ENCODE results near the gene F10. TPM values are rescaled to one million over a fixed set of nuclear protein-coding genes. Genes with fewer than 3 reads are reported as not detected.
A peak's percentile ranks its signal among the peaks of the same experiment; 100 is the strongest.
"Not testable (repeated sequence)": the region's sequence is repeated elsewhere in the genome, so short reads cannot be mapped to it uniquely, and the experiment has no call there.

The F10 gene
- polyA plus RNA-seq, 4 donors: 17.5 to 33.4 (median 20.6) TPM

GRCh38 chr13:113150550-113151365 is 28.2 kb downstream of the F10 start:
- no peak for DNase-seq (ENCODE audit: low read depth in 4 of 4, low spot score in 3 of 4)

DNA sequence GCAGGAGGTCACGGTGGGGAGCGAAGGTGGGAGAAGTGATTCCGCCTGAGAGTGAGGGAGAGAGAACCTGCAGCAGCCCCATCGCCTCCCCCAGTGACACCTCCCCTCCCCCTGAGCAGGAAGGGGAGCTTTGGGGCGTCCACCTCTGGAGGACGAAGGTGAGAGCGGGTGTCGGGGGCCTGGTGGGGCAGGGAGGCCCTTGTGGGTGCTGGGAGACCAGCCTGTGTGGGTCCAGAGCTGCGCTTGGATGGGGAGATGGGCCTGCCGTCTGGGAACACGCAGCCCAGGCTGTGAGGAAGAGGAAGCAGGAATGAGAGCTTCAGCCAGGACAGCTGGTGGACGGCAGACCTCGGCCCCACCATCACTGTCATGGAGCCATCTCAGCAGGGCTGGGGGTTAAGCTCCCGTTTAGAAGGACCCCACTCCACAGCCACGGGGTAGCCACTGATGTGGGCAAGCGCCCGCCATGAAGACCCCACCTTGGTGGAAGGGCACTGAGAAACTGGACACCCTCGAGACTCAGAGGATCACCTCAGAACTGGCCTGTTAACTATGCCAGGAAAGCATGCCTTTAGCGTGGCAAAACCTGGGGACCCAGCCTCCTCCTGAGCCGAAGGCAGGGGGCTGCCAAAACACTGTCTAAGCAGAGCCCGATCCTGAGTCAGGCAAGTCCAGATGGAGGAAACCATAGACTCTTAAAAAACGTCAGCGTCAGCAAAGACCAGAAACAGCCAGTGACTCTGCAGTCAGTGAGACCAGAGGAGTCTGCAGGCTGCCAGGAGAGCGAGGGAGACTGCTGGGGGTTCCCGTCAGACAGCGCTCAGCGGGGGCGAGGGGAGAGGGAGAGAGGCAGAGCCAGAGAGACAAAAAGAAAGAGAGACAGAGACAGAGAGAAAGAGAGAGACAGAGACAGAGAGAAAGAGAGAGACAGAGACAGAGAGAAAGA is 29.4 kb downstream of the F10 start:
- DNase-seq (ENCODE audit: low read depth in 4 of 4, low spot score in 3 of 4): no peak

DNA sequence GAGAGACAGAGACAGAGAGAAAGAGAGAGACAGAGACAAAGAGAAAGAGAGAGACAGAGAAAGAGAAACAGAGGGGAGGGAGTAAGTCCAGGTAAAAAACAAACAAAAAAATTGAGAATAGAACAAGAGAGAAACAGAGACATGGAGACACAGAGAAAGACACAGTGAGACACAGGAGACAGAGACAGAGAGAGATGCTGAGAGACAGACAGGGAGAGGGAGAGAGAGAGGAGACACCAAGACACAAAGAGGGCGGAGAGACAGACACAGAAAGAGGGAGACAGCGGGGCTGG is 30.0 kb downstream of the F10 start:
- no peak for DNase-seq (ENCODE audit: low read depth in 4 of 4, low spot score in 3 of 4)

GRCh38 chr13:113152984-113153809 is 30.6 kb downstream of the F10 start:
- DNase-seq (ENCODE audit: low read depth in 4 of 4, low spot score in 3 of 4): no peak

DNA sequence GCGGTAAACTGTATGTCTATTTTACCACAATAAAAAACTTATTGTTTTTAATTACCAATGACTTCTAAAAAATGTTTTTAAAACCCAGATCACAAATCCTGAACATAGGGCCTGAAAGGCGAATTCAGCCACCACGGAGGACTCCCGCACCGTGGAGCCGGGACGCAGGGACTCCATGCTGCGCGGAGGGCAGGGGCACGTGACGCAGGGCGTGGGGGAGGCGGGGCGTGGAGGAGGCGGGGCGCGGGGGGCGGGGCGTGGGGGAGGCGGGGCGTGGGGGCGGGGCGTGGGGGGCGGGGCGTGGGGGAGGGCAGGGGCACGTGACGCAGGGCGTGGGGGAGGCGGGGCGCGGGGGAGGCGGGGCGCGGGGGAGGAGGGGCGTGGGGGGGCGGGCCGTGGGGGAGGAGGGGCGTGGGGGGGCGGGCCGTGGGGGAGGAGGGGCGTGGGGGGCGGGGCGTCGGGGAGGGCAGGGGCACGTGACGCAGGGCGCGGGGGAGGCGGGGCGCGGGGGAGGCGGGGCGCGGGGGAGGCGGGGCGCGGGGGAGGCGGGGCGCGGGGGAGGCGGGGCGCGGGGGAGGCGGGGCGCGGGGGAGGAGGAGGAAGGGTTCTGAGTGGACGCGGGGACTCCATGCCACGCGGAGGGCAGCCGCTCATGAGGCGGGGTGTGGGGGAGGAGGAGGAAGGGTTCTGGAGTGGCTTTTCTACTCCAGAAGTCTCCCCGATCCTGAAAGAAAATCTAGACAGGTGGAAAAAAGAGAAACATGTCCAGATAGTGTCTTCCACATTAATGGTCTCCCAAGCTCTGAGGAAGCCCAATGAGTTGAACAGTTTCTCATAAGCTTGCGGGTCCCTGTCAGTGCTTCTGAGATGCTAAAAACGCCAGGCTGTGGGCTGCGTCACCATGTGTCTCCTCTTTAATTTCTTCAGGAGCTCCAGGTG is 31.5 kb downstream of the F10 start:
- peak in 1 of 4 donors; percentile 29 for DNase-seq (ENCODE audit: low read depth in 4 of 4, low spot score in 3 of 4)

DNA sequence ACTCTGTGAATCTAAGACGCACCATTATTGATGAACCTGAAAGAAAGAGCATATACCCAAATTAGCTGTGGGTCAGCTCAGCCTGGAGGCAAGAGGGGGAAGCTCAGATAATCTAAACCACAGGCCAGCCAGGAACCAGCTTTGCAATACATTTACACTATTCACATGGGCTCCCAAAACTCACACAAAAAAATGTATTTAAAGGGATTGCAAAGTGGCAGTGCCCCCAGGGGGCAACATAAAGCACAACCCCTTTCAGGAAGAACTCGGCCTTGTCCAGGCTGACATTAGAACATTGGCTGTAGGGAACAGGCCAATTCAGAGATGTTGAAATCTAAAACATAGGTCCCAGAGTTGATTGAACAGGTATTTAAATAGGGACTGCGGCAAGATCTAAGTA is 32.6 kb downstream of the F10 start:
- DNase-seq (ENCODE audit: low read depth in 4 of 4, low spot score in 3 of 4): no peak

- no peak for DNase-seq (ENCODE audit: low read depth in 4 of 4, low spot score in 3 of 4)
Measured at GRCh38 chr13:113155982-113156655, 33.5 kb downstream of the F10 start.

- no peak for DNase-seq (ENCODE audit: low read depth in 4 of 4, low spot score in 3 of 4)
Measured at GRCh38 chr13:113157206-113157928, 34.8 kb downstream of the F10 start.

- no peak for DNase-seq (ENCODE audit: low read depth in 4 of 4, low spot score in 3 of 4)
Measured at GRCh38 chr13:113157929-113158747, 35.5 kb downstream of the F10 start, which contains the start of gene PROZ. TSS of gene PROZ (plus strand) at chr13:113158648. CDS start at chr13:113158661, 13 bp downstream.

DNA sequence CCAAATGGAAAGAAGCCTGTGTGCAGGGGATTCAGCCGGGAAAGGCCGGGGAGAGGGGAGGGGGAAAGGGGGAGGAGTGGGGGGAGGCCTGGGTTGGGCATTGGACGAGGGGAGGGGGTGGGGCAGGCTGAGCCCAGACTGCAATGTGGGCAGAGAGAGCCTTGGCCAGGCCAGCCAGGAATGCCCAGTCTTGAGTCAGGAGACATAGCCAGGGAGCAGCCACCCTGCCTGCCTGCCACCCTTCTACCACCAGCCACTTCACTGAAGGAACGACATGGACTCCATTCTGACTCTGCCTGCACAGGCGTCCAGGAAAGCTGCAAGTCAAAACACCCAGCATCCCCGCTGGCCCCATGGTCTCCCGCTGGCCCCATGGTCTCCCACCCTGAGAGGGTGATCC is 36.3 kb downstream of the F10 start:
- DNase-seq (ENCODE audit: low read depth in 4 of 4, low spot score in 3 of 4): no peak

GRCh38 chr13:113159701-113160100 is 37.1 kb downstream of the F10 start:
- DNase-seq (ENCODE audit: low read depth in 4 of 4, low spot score in 3 of 4): no peak

DNA sequence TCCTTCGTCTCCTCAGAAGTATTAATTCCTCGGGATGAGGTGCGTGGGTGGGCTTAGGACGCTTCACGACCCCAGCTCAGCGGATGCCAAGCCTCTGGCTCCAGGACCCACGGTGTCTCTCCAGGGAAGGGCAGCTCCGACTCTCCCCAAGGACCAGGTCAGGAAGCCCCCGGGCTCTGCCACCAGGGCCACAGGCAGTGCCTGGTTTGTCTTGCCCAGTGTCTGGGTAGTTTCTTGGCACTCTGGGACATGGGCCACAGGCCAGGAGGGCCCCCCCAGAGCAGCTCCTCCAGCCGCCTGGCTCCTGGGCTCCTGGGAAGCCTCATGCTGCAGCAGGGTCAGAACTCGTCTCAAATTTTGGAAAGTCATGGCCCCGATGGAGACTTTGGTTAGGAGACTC is 38.4 kb downstream of the F10 start:
- DNase-seq (ENCODE audit: low read depth in 4 of 4, low spot score in 3 of 4): no peak

DNA sequence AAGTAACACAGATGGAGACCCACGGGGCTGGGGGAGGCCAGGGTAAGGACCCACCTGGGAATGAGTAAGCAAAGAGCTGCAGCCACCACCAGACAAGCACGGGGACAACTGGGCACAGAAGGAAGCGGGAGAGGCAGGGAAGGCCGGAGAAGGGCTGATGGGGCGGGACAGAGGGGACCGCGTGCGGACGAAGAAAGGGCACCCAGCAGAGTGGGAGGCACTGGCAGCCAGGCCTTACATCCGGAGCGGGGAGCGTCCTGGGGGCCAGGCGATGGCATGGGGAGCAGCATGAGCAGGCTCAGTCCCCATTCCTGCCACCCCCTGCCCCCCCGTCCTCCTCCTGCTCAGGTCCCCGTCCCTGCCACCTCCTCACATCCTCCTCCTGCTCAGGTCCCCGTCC is 38.8 kb downstream of the F10 start:
- no peak for DNase-seq (ENCODE audit: low read depth in 4 of 4, low spot score in 3 of 4)

DNA sequence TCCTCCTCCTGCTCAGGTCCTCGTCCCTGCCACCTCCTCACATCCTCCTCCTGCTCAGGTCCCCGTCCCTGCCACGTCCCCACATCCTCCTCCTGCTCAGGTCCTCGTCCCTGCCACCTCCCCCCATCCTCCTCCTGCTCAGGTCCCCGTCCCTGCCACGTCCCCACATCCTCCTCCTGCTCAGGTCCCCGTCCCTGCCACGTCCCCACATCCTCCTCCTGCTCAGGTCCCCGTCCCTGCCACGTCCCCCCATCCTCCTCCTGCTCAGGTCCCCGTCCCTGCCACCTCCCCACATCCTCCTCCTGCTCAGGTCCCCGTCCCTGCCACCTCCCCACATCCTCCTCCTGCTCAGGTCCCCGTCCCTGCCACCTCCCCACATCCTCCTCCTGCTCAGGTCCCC is 39.4 kb downstream of the F10 start:
- not testable (repeated sequence) for DNase-seq (ENCODE audit: low read depth in 4 of 4, low spot score in 3 of 4)

DNA sequence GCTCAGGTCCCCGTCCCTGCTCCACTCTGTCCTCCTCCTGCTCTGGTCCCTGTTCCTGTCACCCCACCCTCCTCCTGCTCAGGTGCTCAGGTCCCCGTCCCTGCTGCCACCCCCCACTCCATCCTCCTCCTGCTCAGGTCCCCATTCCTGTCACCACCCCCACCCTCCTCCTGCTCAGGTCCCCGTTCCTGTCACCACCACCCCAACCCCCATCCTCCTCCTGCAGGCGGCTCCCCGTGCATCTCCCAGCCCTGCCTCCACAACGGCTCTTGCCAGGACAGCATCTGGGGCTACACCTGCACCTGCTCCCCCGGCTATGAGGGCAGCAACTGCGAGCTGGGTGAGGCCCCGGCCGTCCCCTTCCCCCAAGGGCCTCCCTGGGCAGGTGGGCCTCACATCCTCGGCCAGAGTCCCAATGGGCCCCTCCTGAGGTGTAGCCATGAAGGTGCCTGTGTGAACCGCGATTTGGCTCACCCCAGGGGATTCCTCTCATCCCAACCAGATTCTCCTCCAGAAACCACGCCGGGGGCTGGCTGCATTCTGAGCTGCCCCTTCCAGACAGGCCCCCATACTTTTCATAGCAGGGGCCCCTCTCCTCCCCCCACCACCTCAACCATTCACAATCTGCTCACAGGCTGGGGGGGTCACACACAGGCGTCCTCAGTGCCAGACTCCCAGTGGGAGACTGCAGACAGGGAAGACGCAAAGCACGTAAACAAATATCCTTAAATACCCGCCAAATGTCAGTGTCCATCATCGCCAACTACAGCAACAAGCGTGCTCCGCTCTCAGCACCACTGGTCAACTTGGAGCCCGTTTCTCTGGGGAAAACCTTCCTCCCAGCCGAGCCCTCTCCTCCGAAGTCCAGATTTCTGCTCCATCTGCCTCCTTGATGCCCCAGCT is 40.4 kb downstream of the F10 start:
- no peak for DNase-seq (ENCODE audit: low read depth in 4 of 4, low spot score in 3 of 4)

DNA sequence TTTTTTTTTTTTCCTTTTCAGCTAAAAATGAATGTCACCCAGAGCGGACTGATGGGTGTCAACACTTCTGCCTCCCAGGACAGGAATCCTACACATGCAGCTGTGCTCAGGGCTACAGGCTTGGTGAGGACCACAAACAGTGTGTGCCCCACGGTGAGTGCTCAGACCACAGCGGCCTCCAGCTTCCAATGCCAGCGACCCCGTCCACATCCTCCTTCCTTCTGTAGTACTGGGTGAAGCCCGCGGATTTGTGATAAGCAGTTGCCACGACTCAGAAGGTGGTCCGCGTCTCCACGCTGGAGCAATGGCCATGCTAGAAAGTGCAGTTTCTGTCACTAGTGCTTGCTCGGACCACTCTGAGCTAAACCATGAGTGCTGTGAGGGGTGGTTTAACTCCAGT is 41.9 kb downstream of the F10 start:
- DNase-seq (ENCODE audit: low read depth in 4 of 4, low spot score in 3 of 4): no peak

- no peak for DNase-seq (ENCODE audit: low read depth in 4 of 4, low spot score in 3 of 4)
Measured at GRCh38 chr13:113166266-113166665, 43.7 kb downstream of the F10 start.
